ACHN (cell line): ENCODE measurements around the gene DYDC2.
"Not testable (repeated sequence)": the region's sequence is repeated elsewhere in the genome, so short reads cannot be mapped to it uniquely, and the experiment has no call there.

ENCODE experiments used
- DNase-seq: peaks from one replicate; pipeline ENCODE4 v3.0.0-alpha.2; 2015
- in situ Hi-C: cut with HindIII; loops from 2 replicates; pipeline ENCODE4 v1.10.0; 2017; ENCODE audit warnings: low sequenced_read_pairs, low pct_ligation_motif_present, low pct_unique_long_range_greater_than_20kb

Gene DYDC2

DNA sequence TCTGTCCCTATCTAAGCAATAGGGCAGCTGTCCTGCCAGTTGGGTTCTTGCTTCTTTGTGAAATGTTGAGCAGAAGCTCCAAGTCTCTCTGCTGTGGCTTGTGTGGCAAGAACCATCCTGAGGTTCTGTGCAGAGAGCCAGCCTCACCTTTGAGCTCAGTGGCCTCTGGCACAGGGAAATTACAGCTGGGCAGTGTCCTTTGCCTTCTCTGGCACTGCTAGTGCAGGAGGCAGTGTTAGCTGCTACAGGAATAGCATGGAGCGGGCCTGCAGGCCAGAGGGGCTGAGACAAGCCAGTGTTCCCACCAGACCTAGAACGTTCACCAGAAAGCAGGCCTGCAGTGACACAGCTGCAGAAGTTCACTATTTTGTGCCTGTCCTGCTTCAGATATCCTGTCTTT is 53.5 kb downstream of the DYDC2 start:
- no peak for DNase-seq
- in situ Hi-C loops: no loop called here

DNA sequence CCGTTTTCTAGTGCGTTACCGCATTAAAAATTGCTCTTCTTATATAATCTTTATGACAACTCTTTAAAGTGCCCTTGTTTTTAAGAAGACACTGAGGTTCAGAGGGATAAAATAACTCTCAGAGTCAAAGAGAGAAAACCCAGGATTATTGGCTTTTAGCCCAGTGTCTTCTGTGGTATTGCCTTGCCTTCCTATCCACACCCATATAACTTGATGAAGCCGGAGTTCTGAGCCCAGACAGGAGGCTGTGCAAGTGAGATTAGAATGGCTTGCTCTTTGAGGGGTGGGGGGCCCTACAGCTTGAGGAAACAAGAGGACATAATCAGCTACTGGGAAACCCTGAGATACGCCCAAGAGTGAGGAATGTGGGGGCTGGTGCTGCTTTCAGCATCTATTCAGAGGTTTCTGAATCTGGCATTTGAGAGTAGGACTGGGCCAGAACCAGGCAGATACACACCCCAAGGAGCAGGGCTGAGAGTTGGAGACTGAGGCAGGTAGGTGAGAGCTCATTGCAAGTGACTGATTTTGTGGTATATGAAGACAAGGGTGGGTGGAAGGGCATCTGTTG is 54.1 kb downstream of the DYDC2 start:
- no peak for DNase-seq
- in situ Hi-C loops: no loop called here

DNA sequence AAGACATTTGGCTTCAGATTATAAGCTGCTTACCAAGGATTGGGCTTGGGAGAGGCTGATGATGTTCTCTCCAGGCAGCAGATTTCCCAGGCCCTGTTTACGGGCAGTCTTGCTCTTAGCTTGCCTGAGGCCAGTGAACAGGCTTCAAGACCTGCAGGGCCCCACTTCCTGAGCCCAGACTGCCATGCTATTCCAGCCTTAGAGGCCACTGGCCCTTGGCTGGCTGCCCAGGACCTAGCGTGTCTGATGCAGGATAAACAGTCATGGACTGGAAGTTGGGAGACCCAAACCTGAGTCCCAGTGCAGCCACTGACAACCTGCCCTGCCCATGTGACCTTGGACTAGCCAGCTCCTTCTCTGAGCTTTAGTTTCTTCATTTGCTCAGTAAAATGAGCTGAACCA is 54.7 kb downstream of the DYDC2 start:
- DNase-seq: no peak

DNA sequence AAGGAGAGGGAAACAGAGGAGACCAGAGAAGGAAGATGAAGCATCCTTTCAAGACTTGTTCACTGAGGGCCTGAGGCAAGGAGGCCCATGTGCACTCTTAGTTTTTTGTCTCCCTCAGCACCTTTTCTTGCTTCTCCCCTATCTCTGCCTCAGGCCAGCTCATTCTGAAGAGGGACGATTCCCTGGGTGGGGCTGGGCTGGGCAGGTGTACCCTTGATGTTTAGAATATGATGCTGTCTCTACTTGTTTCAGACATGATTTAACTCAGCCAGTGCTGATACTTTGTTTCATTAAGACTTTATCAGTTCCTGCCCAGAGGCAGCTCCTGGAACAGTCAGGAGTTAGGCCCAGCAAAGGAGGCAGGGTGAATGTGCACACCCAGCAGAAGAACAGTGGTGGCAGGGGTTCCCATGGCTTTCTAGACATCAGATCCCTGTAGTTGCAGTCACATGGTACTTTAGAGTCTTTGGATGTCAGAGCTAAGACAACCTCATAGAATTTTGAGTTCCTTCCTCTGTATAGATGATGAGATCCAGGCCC is 55.2 kb downstream of the DYDC2 start:
- in situ Hi-C loops: no loop called here
- DNase-seq: no peak

More for the DNA sequence above, 54.7 kb downstream of the DYDC2 start:
- in situ Hi-C loops: no loop called here

DNA sequence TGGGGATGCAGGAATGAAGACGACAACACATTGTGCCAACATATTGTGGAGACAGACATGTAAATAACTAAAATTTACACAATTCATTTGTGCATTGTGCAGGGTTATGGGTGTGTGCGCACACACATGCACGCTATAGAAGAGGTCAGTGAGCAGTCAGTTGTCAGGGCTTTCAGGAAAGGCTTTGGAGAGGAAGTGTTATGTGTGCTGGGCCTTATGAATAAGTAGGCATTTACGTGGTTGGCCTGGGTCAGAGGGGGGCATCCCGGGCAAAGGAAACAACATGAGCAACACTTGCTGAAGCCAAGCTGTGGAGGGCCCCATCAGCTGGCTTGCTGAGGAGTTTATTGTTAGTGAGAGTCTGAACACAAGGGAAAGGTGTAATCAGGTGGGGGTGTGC is 55.9 kb downstream of the DYDC2 start:
- in situ Hi-C loops: no loop called here
- no peak for DNase-seq

DNA sequence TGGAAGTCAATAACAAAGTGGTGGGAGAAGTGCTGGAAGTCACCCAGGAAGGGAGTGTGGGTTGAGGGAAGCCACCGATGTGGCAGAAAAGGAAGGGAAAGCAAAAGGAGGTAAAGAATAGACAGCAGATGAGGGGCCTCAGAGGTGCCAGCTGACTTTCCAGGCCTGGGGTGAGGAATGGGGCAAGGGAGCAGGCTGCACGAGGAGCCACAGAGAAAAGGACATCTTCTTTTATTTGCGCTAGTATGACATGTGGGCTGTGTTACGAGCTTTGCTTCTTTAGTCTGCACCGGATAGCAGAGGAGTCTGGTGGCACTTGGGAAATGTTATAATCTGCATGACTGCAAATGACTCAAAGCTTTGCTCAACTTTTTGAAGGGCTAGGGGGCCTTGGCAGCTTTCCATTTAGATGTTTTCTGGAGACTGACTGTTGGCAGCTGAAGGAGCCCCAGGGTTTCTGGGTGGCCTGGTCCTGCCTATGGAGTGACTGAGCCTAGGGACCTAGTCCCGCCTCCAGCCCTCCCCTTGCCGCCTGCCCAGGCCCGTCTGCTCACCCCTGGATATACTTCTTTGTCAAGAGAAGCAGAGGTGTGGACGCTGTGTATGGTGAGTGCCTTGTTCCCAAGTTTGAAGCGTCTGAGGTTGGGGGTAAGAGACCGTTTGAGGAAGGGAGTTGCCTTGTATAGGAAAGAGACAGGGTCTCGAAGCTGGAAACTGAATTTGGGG is 56.9 kb downstream of the DYDC2 start:
- no peak for DNase-seq
- in situ Hi-C loops: no loop called here

DNA sequence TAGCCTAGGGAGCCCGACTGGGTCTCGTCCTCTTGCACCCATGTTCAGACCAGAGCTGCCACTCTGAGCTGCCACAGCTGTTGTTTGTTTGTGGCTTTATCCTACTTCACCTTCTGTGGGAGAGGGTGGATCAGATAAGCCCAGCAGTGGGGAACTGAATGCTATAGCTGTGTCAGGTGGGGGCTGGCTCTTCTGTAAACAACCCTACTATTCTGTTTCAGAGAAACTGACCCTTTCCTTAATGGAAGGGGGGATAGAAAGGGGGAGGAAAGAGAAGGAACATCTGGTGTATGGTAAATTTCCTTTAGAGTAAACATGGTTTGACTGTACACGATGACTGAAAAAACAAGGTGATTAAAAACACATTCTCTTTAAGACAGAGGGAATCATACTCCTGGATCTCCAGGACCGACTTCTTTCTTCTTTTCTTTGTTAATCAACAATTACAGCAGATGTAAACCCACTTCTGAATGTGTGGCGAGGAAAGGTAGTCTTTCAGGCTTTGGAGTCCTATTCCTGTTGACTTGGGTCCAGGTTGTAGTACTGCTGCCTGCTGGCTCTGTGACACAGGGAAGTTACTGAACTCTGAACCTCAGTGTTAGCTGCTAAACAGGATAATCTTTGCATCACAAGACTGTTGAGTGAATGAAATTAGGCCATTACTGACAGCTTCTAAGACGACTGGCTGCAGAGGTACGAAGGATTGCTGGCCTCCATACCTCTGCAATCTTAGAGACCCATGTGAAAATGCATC is 57.7 kb downstream of the DYDC2 start:
- no peak for DNase-seq
- in situ Hi-C loops: no loop called here

DNA sequence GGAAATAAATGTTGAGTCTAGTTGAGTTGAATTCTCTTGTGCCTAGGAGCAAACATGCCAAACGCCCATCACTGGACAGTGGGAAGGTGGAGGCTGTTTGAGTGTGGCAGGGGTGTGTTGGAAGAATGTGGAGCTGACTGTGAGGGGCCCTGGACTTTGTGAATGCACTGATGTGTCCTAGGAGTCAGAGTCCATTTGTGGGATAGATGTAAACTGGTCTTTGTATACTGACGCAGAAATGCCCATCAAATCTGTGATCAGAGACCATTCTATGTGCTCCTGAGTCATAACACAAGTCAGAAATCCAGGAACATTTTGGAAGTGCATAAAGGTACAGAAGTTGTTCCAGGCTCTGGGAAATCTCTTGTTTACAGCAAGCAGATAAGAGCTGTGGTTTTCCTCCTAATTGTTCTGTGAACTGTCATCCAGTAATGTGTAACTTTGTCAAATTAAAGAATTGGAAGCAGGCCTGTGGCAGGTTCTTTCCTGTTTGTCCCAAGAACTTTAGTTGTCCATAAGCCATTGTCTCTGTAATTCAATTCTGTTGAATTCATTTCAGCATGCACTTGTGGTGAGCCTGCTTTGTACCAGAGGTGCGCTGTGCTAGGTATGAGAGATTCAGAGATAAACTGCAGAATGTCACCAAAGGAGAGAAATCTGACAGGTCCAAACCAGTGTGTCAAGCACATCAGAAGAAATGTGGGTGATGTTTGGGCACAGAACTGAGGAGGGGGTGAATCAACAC is 59.3 kb downstream of the DYDC2 start:
- in situ Hi-C loops: no loop called here
- DNase-seq: no peak

DNA sequence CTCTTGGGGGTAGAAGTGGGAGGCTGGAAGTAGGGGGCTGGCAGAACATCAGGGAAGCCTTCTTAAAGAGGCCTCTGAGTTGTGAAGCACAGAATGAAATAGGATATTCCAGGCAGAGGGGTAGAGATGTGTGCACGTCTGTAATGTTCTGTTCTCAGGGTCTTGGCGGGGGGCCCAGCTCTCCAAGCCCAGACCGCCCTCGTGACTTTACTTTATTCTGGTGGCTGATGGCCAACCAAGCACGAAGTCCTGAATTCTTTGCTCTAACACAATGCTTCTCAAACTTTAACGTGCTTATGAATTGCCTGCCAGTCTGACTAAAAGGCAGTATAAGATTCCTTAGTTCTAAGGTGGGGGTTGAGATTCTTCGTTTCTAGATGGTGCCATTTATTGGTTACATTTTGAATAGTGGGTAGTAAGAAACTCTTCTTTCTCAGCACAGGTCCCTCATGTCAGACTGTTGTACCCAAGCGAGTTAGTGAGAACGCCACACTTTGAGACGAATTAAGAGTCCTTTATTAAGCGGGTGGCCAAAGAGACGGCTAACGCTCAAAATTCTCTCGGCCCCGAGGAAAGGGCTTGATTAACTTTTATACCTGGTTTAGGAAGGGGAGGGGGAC is 60.0 kb downstream of the DYDC2 start:
- DNase-seq: no peak
- in situ Hi-C loops: no loop called here

DNA sequence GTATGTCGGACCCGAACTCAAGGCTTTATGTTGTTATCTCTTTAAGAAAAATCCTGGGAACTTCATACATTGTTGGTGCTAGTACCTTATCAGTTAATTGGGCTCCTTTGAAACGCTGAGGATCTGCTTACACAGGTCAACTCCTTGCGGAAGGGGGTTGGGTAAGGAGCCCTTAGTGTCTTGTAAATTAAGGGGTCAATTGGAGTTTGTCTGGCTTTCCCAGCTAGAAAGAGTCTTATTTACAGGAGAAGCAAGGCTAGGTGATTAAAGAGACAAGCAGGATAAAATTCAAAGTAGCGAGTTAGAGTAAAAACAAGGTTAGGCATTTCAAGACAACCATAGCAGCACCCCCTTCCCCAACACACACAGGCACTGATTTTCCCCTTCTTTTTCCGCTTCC is 60.7 kb downstream of the DYDC2 start:
- DNase-seq, in situ Hi-C loops: not testable (repeated sequence)
